OCI-LY7 (cell line): ENCODE data around the gene NELL1.

Experiments used
- EZH2phosphoT487 ChIP-seq: fragments of 200-600 bp; sonication (generic); IDR thresholded peaks from 2 replicates; pipeline ENCODE4 v1.6.1; 2018; ENCODE audit warnings: low read depth, borderline replicate concordance, mild to moderate bottlenecking, mixed run types, antibody characterized with exemption, low read length, moderate library complexity, mixed read lengths
- TF ChIP-seq, protein P1 (sequence below): fragments of 200-600 bp; sonication (generic); conservative IDR thresholded peaks from 2 replicates; pipeline ENCODE4 v1.5.1; 2014; ENCODE audit warnings: mild to moderate bottlenecking, antibody characterized with exemption, low read length, moderate library complexity, mixed read lengths

DNA sequence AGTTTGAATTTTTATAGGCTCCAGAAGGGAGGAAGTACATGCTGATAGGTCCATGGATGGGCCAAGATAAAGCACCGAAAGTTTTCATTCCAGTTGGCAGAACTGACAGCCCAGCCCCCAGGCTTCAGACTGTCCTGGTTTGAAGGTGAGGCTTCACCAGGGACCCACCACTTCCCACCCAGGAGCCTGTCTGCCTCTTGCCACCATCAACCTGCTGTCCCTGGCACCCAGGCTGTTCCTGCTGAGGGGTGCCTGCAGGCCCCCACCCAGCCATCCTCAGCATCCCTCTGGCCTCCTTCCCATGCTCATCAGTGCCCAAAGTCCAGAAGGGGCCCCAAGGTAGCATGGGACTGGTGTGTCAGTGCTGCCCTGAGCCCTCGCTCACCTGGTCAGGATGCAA, 463.9 kb downstream of the NELL1 start:
- TF ChIP-seq, protein P1, sequence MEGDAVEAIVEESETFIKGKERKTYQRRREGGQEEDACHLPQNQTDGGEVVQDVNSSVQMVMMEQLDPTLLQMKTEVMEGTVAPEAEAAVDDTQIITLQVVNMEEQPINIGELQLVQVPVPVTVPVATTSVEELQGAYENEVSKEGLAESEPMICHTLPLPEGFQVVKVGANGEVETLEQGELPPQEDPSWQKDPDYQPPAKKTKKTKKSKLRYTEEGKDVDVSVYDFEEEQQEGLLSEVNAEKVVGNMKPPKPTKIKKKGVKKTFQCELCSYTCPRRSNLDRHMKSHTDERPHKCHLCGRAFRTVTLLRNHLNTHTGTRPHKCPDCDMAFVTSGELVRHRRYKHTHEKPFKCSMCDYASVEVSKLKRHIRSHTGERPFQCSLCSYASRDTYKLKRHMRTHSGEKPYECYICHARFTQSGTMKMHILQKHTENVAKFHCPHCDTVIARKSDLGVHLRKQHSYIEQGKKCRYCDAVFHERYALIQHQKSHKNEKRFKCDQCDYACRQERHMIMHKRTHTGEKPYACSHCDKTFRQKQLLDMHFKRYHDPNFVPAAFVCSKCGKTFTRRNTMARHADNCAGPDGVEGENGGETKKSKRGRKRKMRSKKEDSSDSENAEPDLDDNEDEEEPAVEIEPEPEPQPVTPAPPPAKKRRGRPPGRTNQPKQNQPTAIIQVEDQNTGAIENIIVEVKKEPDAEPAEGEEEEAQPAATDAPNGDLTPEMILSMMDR, result no peak
- no peak for TF ChIP-seq EZH2phosphoT487
